Stimulated activated CD4-positive, alpha-beta T cell treated with anti-CD3 and anti-CD28 coated beads, TNF-alpha, amount 100 ng/mL, for 4 hours (primary cell): Measurements from ENCODE around the gene KCNIP3.
"Not testable (repeated sequence)": the region's sequence is repeated elsewhere in the genome, so short reads cannot be mapped to it uniquely, and the experiment has no call there.

Experiments
- DNase-seq, 3 experiments: peaks; one replicate each; pipeline ENCODE4 v3.0.0-alpha.2; 2020; ENCODE audit warnings: low read depth in 3 of 3

KCNIP3 gene

DNA sequence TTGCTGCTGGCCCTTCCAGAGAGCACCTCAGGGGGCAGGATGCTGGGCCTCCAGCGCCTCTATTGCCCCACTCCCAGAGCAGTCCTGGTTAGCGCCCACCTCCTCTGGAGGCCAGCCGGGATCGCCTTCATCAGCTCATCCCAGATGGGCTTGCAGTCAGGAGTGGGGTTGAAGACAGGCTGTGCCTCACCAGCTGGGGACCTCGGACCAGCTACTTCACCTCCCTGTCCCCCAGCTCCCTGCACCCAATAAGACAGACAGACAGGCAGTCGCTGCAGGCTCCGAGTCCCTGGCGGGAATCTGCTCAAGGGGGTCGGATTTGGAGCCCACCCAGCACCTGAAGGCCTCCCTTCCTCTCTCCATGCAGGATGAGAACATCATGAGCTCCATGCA lies 86.5 kb downstream of the KCNIP3 start:
- no peak for DNase-seq

DNA sequence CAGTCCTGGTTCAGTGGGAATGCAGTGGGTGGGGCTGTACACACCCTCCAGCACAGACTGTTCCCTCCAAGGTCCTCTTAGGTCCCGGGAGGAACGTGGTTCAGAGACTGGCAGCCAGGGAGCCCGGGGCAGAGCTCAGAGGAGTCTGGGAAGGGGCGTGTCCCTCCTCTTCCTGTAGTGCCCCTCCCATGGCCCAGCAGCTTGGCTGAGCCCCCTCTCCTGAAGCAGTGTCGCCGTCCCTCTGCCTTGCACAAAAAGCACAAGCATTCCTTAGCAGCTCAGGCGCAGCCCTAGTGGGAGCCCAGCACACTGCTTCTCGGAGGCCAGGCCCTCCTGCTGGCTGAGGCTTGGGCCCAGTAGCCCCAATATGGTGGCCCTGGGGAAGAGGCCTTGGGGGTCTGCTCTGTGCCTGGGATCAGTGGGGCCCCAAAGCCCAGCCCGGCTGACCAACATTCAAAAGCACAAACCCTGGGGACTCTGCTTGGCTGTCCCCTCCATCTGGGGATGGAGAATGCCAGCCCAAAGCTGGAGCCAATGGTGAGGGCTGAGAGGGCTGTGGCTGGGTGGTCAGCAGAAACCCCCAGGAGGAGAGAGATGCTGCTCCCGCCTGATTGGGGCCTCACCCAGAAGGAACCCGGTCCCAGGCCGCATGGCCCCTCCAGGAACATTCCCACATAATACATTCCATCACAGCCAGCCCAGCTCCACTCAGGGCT lies 87.9 kb downstream of the KCNIP3 start:
- no peak for DNase-seq

DNA sequence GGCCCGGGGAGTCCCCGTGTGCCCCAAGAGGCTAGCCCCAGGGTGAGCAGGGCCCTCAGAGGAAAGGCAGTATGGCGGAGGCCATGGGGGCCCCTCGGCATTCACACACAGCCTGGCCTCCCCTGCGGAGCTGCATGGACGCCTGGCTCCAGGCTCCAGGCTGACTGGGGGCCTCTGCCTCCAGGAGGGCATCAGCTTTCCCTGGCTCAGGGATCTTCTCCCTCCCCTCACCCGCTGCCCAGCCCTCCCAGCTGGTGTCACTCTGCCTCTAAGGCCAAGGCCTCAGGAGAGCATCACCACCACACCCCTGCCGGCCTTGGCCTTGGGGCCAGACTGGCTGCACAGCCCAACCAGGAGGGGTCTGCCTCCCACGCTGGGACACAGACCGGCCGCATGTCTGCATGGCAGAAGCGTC lies 88.4 kb downstream of the KCNIP3 start:
- DNase-seq: no peak

DNA sequence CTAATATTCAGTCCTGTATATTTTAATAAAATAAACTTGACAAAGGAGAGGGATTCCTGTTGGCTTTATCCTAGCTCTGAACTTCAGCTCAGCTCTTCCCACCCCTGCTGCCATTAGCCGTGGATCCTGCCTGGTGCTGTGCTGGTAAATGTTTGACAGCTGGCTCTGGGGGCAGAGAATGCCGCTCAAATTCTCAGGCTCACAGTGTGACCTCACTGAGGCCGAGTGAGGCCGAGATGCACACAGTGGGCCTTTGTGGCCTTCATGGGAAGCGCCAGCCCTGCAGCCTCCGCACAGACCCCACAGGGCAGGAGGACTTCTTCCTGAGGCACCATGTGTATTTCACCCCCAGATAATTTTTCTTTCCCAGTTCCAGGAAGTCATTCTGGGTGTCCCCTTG lies 88.9 kb downstream of the KCNIP3 start:
- no peak for DNase-seq

DNA sequence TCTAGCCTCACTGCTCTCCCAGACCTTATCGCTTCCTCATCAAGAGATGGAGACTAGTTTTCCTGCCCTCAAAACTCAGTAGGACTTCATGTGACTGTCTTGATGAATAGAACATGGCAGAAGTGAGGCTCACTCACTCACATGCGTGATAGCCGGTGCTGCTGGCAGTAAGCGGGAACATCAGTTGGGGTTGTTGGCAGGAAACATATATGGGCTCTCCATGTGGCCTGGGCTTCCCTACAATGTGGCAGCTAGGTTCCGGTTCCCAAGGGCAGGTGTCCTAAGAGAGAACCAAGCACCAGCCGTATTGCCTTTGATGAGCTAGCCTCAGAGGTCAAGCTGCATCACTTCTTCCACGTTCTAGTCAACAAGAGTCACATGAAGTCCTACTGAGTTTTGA lies 90.2 kb downstream of the KCNIP3 start:
- DNase-seq: no peak

DNA sequence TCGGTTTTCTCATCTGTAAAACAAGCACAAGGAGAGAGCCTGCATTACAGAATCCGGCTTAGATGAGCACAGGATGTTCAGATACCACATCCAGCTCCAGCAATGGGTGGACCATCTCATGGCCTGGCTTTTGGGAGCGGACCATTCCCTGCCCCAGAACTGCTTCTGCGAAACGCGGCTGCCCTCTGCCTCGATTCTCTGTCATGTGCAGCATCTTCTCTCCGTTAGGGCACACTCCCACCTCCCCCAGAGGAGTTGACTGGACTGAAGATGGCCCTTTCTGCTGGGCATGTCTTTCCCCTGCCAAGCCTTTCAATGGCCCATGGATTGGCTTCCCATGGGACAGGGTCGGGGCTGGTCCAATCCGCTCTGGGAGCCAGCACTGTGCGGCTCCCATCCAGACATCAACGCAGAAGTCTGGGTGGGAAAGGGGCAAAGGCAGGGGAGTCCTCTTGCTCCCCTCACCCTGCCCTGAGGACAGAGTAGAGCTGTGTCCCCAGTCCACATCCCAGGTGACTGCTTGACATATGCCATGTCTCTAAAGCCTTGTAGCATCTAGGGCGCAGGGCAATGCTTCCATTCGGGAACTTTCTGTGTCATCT lies 91.0 kb downstream of the KCNIP3 start:
- DNase-seq: no peak

- DNase-seq: no peak
Measured at GRCh38 chr2:95388856-95389244, 91.7 kb downstream of the KCNIP3 start.

- no peak for DNase-seq
Measured at GRCh38 chr2:95389245-95390119, 92.3 kb downstream of the KCNIP3 start.

- DNase-seq: no peak
Measured at GRCh38 chr2:95390272-95390880, 93.2 kb downstream of the KCNIP3 start.

GRCh38 chr2:95390881-95391321 lies 93.8 kb downstream of the KCNIP3 start:
- no peak for DNase-seq

- no peak for DNase-seq
Measured at GRCh38 chr2:95391641-95392310, 94.6 kb downstream of the KCNIP3 start.

GRCh38 chr2:95392320-95392719 lies 95.2 kb downstream of the KCNIP3 start:
- DNase-seq: no peak

- no peak for DNase-seq
Measured at GRCh38 chr2:95392730-95393455, 95.7 kb downstream of the KCNIP3 start.

DNA sequence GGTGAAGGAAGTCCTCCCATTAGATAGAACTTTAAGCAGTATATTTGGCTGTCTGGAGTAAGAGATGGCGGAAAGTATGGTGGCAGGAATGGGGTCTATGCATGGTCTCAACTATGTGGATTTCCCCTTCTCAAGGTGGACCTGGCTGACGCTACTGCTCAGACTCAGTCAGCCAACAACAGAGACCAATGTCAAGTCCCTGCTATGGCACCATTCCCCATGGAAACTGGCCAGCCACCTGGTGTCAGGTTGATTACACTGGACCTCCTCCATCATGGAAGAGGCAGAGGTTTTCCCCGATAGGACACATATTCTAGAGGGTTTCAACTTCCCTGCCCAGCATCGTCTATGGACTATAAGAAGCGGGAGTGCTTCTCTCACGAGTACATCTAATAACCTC lies 96.8 kb downstream of the KCNIP3 start:
- DNase-seq: no peak

GRCh38 chr2:95399061-95399460 lies 101.9 kb downstream of the KCNIP3 start:
- DNase-seq: no peak

GRCh38 chr2:95401480-95401879 lies 104.3 kb downstream of the KCNIP3 start:
- no peak for DNase-seq

DNA sequence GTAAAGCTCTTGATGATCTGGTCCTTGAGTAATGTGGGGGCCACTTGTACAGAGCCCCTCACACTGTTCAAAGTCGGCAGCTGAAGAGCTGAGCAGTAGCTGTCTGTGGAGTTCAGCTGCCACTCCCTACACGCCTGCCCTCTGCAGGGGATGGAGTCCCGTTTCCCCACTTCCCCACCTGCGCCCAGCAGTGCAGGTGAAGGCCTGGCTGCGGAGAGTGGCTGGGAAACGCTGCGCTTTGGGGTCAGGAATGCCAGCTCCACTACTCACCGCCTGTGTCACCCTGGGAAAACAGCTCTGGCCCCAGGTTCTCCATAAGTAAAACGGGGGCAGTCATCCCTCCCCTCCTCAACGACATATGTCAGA lies 104.8 kb downstream of the KCNIP3 start:
- DNase-seq: not testable (repeated sequence)

GRCh38 chr2:95402370-95403203 lies 105.4 kb downstream of the KCNIP3 start, which contains the start of gene FAHD2A:
FAHD2A (plus strand) TSS chr2:95402708; CDS start chr2:95405559, 2,851 bp downstream.
- DNase-seq: peak; percentile 85 to 94 (median 88)

- DNase-seq: not testable (repeated sequence)
Measured at GRCh38 chr2:95403204-95403721, 106.1 kb downstream of the KCNIP3 start.

- DNase-seq: not testable (repeated sequence)
Measured at GRCh38 chr2:95403824-95404223, 106.7 kb downstream of the KCNIP3 start.
